ENCODE measurements around the gene FXYD6. TPM values are rescaled to one million over a fixed set of nuclear protein-coding genes. Genes with fewer than 3 reads are reported as not detected.

Gene FXYD6
- total RNA-seq, 1 donor from 2014 or later = 113 TPM

GRCh38 chr11:117906710-117907109, 30.3 kb upstream of the FXYD6 start:
- TF ChIP-seq CTCF (conservative IDR thresholded peaks at IDR 0.05) = no peak
- Mint-ChIP-seq H3K4me3 (no peak overlapping the region), H3K4me1 (peaks cover 39% of the 10 kb centered on the region), H3K36me3 (ENCODE audit: low read depth) (no peaks in the 10 kb centered on the region), H3K27ac (ENCODE audit: unreplicated experiment) (no peak overlapping the region), H3K27me3 (ENCODE audit: low read depth) (no peaks in the 10 kb centered on the region), H3K9me3 (no peaks in the 10 kb centered on the region)
- DNase-seq (ENCODE audit: low read depth, low spot score) = no peak

GRCh38 chr11:117906126-117906525, 29.7 kb upstream of the FXYD6 start:
- DNase-seq (ENCODE audit: low read depth, low spot score) = no peak
- Mint-ChIP-seq H3K4me3 (no peak overlapping the region), H3K27me3 (ENCODE audit: low read depth) (no peaks in the 10 kb centered on the region), H3K9me3 (no peaks in the 10 kb centered on the region), H3K4me1 (peaks cover 39% of the 10 kb centered on the region), H3K27ac (ENCODE audit: unreplicated experiment) (no peak overlapping the region), H3K36me3 (ENCODE audit: low read depth) (no peaks in the 10 kb centered on the region)
- no peak for TF ChIP-seq CTCF (conservative IDR thresholded peaks at IDR 0.05)

GRCh38 chr11:117905524-117905923, 29.1 kb upstream of the FXYD6 start:
- Mint-ChIP-seq H3K36me3 (ENCODE audit: low read depth) (no peaks in the 10 kb centered on the region), H3K9me3 (no peaks in the 10 kb centered on the region), H3K4me3 (no peak overlapping the region), H3K4me1 (peaks cover 39% of the 10 kb centered on the region), H3K27ac (ENCODE audit: unreplicated experiment) (peak overlapping the region; percentile 88), H3K27me3 (ENCODE audit: low read depth) (no peaks in the 10 kb centered on the region)
- TF ChIP-seq CTCF (conservative IDR thresholded peaks at IDR 0.05) = no peak
- no peak for DNase-seq (ENCODE audit: low read depth, low spot score)

GRCh38 chr11:117903505-117904382, 27.3 kb upstream of the FXYD6 start:
- H3K27ac Mint-ChIP-seq (ENCODE audit: unreplicated experiment) = no peak overlapping the region
- peaks cover 25% of the 10 kb centered on the region for H3K4me1 Mint-ChIP-seq
- H3K4me3 Mint-ChIP-seq = no peak overlapping the region
- H3K36me3 Mint-ChIP-seq (ENCODE audit: low read depth) = no peaks in the 10 kb centered on the region
- DNase-seq (ENCODE audit: low read depth, low spot score) = no peak
- no peaks in the 10 kb centered on the region for H3K9me3 Mint-ChIP-seq
- H3K27me3 Mint-ChIP-seq (ENCODE audit: low read depth) = no peaks in the 10 kb centered on the region
- TF ChIP-seq CTCF (conservative IDR thresholded peaks at IDR 0.05) = no peak

- Mint-ChIP-seq H3K27ac (ENCODE audit: unreplicated experiment) (peak overlapping the region; percentile 24), H3K36me3 (ENCODE audit: low read depth) (no peaks in the 10 kb centered on the region), H3K9me3 (no peaks in the 10 kb centered on the region), H3K4me1 (peaks cover 11% of the 10 kb centered on the region), H3K4me3 (no peak overlapping the region), H3K27me3 (ENCODE audit: low read depth) (no peaks in the 10 kb centered on the region)
- no peak for DNase-seq (ENCODE audit: low read depth, low spot score)
- TF ChIP-seq CTCF (conservative IDR thresholded peaks at IDR 0.05) = no peak
Observed at GRCh38 chr11:117902001-117902845, 25.8 kb upstream of the FXYD6 start.
